GM21367 (cell line): ENCODE measurements around the gene CDX4.
"Not testable (repeated sequence)": the region's sequence is repeated elsewhere in the genome, so short reads cannot be mapped to it uniquely, and the experiment has no call there.

Experiments used
- ATAC-seq: cut with Tn5 transposase; IDR thresholded peaks from one replicate; pipeline ENCODE4 v1.9.1; 2021; ENCODE audit not compliant: unreplicated experiment

Gene CDX4, protein sequence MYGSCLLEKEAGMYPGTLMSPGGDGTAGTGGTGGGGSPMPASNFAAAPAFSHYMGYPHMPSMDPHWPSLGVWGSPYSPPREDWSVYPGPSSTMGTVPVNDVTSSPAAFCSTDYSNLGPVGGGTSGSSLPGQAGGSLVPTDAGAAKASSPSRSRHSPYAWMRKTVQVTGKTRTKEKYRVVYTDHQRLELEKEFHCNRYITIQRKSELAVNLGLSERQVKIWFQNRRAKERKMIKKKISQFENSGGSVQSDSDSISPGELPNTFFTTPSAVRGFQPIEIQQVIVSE

DNA sequence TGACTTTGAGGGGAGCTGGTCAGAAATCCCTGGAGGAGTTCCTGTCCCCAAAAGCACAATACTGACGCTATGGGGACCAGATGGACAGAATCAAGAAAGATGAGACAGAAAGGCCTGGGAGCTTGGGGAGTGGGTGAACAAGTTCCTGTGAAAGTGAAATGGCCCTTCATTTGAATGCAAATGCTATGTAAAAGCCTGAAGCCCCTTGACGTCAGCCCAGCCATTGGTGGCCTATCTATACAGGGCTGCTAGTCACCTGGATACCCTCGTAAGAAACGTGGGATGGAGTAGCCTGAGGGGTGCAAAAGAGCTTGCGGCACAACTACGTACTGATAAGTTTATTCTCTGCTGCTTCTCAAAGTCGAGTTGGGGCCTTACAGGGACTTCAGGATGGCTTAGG lies at the start of gene CDX4:
Gene CDX4, plus strand, starts transcription at position 223 of the 400 bp plus-strand sequence. CDS start 201 bp downstream, outside the sequence.
- ATAC-seq: no peak

DNA sequence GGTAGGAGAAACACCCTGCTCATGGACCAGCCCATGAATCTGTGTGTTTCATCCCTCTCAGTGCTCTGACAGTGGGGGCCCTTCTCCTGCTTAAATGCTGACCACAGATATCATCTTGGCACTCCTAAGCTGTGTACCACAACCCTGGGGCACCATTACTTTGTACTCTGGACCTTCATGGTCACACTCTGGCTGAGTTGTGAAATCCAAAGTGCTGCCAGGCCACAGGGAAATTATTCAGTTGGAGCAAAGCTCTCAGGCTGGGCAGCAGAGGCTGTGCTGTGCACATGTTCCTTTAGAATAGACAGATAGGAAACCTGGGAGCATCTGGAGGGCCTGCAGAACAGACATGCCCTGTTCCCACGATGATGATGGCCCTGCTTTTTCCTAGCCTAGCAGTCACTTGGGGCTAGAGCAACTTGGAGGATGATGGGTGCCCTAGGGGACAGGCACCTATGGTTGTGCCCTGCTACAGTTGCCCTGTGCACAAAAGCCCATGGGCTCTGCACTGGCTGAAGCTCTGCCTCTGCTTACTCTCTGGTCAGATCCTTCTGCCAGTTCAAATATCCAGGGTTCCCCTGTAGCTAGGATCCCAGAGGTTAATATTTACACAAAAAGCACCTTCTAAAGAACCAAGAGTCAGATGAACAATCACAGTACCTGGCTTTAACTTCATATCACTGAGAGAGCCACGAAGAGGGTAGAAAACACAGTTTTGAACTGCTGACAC lies 48.5 kb upstream of the CDX4 start:
- no peak for ATAC-seq

- ATAC-seq: no peak
Observed at GRCh38 chrX:73400136-73400748, 46.6 kb upstream of the CDX4 start.

DNA sequence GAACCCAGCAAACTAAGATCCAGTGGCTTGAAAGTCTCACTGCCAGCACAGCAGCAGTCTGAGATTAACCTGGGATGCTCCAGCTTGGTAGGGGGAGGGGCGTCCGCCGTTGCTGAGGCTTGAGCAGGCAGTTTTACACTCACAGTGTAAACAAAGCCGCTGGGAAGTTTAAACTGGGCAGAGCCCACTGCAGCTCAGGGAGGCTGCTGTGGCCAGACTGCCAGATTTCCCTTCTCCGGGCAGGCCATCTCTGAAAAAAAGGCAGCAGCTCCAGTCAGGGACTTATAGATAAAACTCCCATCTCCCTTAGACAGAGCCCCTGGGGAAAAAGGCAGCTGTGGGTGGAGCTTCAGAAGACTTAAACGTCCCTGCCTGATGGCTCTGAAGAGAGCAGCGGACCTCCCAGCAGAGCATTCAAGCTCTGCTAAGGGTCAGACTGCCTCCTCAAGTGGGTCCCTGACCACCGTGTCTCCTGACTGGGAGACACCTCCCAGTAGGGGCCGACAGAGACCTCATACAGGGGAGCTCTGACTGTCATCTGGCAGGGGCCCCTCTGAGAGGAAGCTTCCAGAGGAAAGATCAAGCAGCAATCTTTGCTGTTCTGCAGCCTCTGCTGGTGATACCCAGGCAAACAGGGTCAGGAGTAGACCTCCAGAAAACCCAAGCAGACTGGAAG lies 45.1 kb upstream of the CDX4 start:
- ATAC-seq: no peak

DNA sequence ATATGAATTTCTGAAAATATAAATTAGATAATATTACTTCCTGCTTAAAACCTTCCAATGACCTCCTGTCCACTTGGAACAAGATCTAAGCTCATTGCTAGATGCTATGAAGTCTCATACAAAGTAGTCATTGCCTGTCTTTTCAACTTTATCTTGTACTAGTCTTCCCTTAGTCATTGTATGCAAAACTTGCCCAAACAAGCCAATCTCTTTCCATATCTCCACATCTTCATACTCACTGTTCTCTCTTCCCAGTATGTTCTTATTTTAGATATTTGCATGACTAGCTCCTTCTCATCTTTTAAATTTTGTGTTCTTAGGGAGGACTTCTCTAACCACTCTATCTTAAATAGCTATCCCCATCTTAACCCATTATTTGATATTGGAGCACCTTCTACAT lies 33.9 kb upstream of the CDX4 start:
- no peak for ATAC-seq

DNA sequence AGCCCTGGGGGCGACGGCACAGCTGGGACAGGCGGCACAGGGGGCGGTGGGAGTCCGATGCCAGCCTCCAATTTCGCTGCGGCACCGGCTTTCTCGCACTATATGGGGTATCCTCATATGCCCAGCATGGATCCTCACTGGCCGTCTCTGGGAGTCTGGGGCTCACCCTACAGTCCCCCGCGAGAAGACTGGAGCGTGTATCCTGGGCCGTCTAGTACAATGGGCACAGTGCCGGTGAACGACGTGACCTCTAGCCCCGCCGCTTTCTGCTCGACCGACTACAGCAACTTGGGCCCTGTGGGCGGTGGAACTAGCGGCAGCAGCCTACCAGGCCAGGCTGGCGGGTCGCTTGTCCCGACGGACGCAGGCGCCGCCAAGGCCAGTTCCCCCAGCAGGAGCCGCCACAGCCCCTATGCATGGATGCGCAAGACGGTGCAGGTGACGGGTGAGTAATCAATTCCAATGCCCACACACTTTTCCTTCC lies 500 bp downstream of the CDX4 start:
- no peak for ATAC-seq

DNA sequence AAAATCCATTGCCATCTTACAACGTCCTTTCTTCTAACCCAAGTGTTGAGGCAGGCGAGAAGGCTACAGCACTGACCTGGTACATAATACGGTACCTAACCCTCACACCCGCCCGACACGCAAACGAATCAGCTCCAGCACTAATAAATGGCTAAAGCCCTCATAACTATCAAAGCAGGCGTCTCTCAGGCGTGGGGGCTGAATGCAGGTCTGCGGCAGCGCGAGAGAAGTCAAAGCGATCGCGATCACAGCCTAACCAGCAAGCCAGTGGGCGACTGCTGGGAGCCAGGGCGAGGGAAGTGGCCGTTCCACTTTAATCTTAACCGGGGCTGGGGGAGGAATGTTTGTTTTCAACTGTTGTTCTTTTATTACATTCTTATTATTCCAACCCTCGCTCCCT lies 1.5 kb downstream of the CDX4 start:
- ATAC-seq: no peak

DNA sequence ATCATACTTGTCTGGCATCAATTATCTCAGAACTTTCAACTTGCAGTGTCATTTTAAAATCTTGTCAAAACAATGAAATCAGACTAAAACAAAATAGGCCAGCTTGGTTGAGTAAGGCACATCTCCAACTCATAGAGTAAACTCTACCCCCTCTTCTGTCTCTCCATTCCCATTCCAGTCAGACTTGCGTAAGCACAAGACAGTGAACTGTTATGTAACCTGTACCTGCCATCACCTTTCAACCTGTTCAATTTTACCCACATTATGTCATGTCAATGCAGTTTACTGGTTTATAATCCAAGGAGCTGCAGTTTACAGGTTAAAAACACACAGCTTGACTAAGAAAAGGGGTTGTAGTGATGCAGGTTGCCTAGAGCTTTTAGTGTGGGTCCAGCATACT lies 8.3 kb downstream of the CDX4 start:
- ATAC-seq: no peak

DNA sequence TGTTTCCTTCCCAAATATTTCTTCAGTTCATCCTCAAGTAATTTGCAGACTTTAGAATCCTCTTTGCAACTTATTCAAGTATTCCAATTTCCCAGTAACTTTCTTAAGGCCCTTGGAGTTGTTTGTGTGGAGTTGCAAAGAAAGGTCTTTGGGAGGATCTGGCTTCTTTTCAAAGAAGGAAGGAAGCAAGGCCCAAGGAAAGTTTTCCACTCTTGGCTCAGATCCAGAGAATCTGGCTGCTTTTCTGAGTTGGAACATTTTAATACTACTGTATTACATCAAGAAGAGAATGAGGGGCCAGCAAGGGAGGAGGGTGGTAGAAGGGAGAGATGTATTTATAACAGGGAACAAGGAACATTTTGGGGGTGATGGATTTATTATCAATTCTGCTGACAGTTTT lies 10.5 kb downstream of the CDX4 start:
- no peak for ATAC-seq

- ATAC-seq: no peak
Observed at GRCh38 chrX:73468376-73468775, 21.5 kb downstream of the CDX4 start.

DNA sequence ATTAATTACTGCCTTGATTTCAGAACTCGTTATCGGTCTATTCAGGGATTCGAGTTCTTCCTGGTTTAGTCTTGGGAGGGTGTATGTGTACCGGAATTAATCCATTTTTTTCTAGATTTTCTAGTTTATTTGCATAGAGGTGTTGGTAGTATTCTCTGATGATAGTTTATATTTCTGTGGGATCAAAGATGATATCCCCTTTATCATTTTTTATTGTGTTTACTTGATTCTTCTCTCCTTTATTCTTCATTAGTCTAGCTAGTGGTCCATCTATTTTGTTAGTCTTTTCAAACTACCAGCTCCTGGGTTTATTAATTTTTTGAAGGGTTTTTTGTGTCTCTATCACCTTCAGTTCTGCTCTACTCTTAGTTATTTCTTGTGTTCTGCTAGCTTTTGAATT lies 32.1 kb downstream of the CDX4 start:
- no peak for ATAC-seq

GRCh38 chrX:73481521-73481920 lies 34.7 kb downstream of the CDX4 start:
- ATAC-seq: no peak

- no peak for ATAC-seq
Observed at GRCh38 chrX:73490661-73491060, 43.8 kb downstream of the CDX4 start.

GRCh38 chrX:73492178-73492577 lies 45.3 kb downstream of the CDX4 start:
- ATAC-seq: not testable (repeated sequence)
